ENCODE data around the gene RNASET2.
"Not testable (repeated sequence)": the region's sequence is repeated elsewhere in the genome, so short reads cannot be mapped to it uniquely, and the experiment has no call there.

Gene RNASET2

GRCh38 chr6:166900130-166900708 lies 56.1 kb downstream of the RNASET2 start:
- no peak for DNase-seq

- no peak for DNase-seq
These were observed 57.4 kb downstream of the RNASET2 start for GRCh38 chr6:166898910-166899309.

GRCh38 chr6:166894614-166895013 lies 61.7 kb downstream of the RNASET2 start:
- not testable (repeated sequence) for DNase-seq

DNA sequence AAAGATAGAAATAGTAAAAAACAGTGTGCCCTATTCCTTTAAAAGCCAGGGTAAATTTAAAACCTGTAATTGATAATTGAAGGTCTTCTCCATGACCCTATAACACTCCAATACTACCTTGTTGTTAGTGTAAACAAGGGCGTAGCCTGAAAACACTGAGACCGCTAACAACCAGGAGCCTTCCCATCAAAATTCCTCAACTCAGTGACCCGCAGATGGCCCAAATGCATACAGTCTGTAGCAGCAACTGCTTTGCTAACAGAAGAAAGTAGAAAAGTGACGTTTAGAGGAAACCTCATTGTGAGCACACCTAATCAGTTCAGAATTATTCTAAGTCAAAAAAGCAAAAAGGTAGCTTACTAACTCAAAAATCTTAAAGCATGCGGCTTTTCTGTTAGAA lies 63.9 kb downstream of the RNASET2 start:
- DNase-seq, result not testable (repeated sequence)

- not testable (repeated sequence) for DNase-seq
These were observed 69.6 kb downstream of the RNASET2 start for GRCh38 chr6:166886773-166887172.

DNA sequence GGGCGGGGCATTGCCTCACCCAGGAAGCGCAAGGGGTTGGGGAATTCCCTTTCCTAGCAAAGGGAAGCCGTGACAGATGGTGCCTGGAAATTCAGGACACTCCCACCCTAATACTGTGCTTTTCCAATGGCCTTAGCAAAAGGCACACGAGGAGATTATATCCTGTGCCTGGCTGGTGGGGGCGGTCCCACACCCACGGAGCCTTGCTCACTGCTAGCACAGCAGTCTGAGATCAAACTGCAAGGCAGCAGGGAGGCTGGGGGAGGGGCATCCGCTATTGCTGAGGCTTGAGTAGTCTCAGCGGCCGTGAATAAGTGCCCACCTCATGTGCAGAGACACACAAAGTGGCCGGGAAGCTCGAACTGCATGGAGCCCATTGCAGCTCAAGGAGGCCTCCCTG lies 71.4 kb downstream of the RNASET2 start:
- not testable (repeated sequence) for DNase-seq

- no peak for DNase-seq
These were observed 76.8 kb downstream of the RNASET2 start for GRCh38 chr6:166879594-166879993.

All from midbrain (tissue), 1 donor.